Stimulated activated CD8-positive, alpha-beta memory T cell treated with anti-CD3 and anti-CD28 coated beads, Interleukin-4, amount 100 ng/mL, for 24 hours (primary cell): Measurements from ENCODE around the gene TUBB6.

Experiments used
- DNase-seq: peaks from one replicate; pipeline ENCODE4 v3.0.0-alpha.2; 2020; ENCODE audit warnings: low read depth

The TUBB6 gene

GRCh38 chr18:12307701-12308385 is at the start of gene TUBB6:
Gene TUBB6, plus strand, starts transcription at chr18:12308241. Its CDS starts 52 bp downstream, at chr18:12308293.
- peak; percentile 27 for DNase-seq

- no peak for DNase-seq
Observed at GRCh38 chr18:12258719-12259705, 49.0 kb upstream of the TUBB6 start.

- DNase-seq: no peak
Observed at GRCh38 chr18:12262748-12263147, 45.3 kb upstream of the TUBB6 start.

- DNase-seq: no peak
Observed at GRCh38 chr18:12264864-12265263, 43.2 kb upstream of the TUBB6 start.

GRCh38 chr18:12271376-12272235 is 36.4 kb upstream of the TUBB6 start:
- peak; percentile 11 for DNase-seq

GRCh38 chr18:12274793-12275192 is 33.2 kb upstream of the TUBB6 start:
- DNase-seq: no peak

DNA sequence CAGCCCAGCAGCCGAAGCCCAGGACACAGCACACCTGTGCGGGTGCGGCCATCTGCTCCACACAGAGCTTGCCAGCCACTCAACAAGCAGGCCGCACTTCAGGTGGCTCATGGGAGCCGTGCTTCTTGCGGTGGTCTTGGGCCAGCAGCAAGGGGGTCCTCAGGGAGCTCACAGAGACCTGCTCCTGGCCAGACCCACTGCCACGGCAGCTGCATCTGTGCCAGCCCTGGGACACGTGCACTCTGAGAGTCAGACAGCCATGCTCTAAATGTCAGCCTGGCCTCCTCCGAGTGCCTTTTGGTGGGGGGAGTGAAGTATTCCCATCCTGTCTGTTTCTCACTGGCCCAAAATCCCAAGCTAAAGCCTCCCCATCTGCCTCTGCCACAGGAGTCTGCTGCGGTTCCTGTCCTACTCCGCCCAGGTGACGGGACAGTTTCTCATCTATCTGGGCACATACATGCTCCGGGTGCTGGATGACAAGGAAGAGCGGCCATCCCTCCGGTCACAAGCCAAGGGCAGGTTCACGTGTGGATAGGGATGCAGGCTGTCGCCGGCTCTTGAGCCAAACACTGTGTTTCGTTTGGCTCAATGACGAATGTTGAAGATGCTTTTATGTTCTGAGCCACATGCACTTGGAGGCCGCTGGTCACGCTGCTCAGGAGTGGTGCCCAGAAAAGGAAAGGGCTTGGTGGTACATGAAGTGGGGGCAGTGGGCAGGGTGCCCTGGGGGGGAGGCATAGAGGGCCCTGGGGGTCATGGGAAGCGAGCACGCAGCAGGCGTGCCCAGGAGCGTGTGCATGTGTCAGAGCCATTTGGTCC is 31.1 kb upstream of the TUBB6 start:
- DNase-seq: no peak

- DNase-seq: no peak
Observed at GRCh38 chr18:12278215-12278671, 29.8 kb upstream of the TUBB6 start.

GRCh38 chr18:12278741-12279682 is 29.0 kb upstream of the TUBB6 start:
- DNase-seq: no peak

DNA sequence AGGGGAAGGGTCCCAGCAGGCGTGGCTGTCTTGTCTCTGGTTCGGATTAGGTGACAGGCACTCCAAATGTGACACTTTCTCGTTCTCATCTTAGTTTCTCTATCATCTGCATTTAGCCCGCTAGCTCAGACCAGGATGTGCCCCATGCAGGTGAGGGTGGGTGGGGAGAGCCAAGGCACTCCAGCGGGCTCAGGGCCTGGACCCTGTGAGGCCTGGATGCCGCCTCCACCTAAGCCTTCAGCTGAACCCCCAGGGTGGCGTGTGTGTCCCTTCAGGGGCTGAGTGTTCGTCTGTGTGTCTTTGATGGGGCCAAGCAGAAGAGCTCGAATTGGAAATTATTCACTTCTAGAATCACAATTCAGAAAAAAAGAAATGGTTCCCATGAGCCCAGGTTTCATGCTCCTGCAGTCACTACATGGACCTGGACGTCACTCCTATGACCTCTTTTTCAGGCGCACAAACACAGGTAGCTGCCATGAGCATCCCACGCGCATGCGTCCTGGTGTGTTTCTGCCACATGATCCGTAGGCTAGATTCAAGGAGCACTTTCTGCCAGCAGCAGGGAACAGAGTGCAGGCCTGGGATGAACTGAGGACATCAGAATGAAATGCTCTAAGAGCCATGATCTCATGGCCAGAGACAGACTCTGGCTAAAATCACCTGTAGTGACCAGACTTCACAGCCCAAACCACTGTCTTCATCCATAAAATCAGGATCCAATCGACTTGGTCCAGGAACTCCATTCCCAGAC is 28.1 kb upstream of the TUBB6 start:
- no peak for DNase-seq

DNA sequence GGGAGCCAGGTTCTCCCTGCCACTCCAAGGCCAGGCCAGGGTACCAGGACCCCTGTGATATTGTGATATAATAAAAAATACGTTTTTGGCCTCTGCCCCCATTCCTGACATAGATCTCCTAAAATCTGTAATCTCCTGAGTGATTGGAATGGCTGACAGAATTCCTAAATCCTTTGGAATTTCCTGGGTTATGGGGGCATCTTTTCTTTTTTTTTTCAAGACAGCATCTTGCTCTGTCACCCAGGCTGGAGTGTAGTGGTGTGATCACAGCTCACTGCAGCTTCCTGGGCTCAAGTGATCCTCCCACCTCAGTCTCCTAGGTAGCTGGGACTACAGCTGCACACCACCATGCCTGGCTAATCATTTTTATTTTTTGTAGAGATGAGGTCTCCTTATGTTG is 26.2 kb upstream of the TUBB6 start:
- no peak for DNase-seq

DNA sequence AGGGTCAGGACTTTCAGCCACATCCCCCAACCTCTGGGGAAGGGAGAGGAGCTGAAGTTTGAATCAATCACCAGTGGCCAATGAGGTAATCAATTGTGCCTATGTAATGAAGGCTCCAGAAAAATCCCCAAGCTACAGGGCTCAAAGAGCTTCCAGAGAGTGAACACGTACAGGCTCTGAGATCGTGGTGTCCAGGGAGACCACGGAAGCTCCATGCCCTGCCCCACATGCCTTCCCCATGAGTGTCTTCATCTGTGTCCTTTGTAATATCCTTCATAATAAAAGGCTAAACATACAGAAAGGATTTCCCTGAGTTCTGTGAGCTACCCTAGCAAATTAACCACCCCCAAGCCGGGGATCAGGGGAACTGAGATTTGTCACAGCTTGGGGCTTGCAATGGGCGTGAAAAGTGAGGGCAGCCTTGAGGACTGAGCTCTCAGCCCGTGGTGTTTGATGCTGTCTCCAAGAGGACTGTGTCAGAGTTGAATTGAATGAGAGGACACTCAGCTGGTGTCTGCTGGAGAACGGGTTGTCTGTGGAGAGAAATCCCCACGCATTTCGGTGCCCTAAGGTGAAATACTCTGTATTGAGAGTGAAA is 25.5 kb upstream of the TUBB6 start:
- DNase-seq: no peak

GRCh38 chr18:12283256-12283655 is 24.8 kb upstream of the TUBB6 start:
- no peak for DNase-seq

- no peak for DNase-seq
Observed at GRCh38 chr18:12283666-12284065, 24.4 kb upstream of the TUBB6 start.

- DNase-seq: no peak
Observed at GRCh38 chr18:12287131-12287681, 20.8 kb upstream of the TUBB6 start.

DNA sequence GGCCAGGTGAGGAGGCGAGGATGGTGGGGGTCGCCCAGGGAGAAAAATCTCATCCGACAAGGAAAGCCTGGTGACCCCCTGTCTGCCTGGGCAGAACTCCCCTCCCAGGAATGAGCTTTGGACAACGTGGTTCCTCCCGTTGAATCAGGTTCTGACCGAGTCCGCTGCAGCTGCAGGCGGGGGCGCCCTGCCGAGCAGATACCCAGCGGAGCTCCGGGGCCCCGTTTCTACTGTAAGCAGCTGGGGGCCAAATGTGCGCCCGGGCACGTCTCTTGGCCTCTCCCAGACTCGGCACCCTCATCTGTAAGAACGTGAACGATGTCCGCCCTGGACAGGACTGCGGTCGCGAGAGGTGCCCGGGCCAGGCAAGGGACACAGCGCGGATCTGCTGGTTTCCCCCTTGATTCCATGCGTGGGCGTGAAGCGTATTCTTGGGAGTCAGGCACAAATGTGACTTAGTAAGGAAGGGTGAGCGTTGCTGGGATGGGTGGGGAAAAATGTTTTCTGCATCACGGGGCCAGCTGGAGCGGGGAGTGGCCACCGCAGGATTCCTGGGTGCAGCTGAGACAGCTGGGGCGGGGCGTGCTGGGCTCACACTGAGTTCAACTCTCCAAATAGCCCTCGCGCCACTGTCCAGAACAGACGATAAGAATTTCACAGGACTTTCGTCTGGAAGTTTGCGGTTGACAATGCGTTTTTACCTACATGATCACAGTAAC is 20.2 kb upstream of the TUBB6 start:
- no peak for DNase-seq

GRCh38 chr18:12288403-12288755 is 19.7 kb upstream of the TUBB6 start:
- DNase-seq: no peak

DNA sequence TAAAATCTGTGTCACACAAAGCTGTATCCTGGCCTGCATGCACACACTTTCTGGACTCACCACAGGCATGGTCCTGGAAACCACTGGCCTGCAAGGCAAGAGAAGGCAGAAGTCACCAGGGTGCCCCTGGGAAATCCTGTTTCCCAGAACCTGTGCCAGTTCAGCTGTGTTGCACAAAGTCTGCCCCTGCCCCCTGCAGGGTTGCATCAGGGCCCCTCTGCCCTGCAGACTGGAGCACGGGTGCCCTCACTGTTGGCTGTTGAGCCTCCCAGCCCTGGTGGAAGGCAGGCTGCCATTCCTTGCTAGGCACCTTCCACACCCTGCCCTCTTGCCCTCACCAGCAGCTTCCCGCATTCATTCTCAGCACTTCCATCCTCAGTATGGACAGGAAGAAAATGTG is 18.0 kb upstream of the TUBB6 start:
- no peak for DNase-seq
